ENCODE measurements around the gene SCGB2A2.

GRCh38 chr11:62242021-62242420, 27.9 kb upstream of the SCGB2A2 start, which contains the start of gene SCGB1D2:
- TF ChIP-seq TAF1 (IDR thresholded peaks at IDR 0.05; ENCODE audit: borderline replicate concordance, low read depth, low read length) (no peak), POLR2A (IDR thresholded peaks at IDR 0.05; ENCODE audit: low read depth, low read length) (no peak), POLR2AphosphoS5 (IDR thresholded peaks at IDR 0.05; ENCODE audit: low read depth, low read length) (no peak)
